Nucleus accumbens (tissue), 56 donors: ENCODE measurements around the gene GPNMB.
A peak's percentile ranks its signal among the peaks of the same experiment; 100 is the strongest.

ENCODE experiments used
- DNase-seq, 56 donors: peaks; one replicate each; lab custom pipeline; 2025; lab: John Stamatoyannopoulos, UW

The GPNMB gene

DNA sequence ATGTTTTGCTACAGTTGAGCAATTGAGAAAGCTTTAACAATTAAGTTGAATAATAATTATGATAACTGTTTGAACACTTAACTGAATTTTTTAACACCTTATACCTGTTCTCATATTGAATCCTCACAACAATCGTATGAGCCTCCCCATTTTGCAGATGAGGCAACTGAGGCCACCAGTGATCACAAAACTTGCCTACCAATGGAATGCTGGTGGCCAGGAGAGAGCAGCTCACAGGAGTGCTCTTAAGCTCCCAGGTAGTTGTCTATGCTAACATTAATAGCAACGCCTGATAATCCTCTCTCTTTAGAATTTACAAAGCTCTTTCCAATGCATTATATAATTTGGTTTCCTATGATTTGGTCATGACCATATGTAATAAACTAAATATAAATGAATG is 21.6 kb downstream of the GPNMB start:
- DNase-seq, result no peak

DNA sequence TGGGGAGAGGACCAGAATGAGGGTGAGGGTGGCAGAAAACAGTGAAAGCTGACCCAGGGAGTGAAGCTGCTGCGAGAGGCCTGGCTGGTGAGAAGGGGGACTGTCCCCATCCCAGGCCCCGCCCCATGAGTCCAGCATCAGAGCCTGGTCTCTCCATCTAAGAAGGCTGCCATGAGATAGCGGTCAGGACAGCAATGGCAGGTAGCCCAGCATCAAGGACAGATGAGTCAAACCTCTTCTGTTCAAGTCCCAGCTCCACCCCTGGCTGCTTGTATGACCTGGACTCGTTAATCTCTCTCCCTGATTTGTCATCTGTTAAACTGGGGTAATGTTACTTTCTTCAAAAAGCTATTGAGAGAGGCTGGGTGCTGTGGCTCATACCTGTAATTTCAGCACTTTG is 22.2 kb downstream of the GPNMB start:
- no peak for DNase-seq

DNA sequence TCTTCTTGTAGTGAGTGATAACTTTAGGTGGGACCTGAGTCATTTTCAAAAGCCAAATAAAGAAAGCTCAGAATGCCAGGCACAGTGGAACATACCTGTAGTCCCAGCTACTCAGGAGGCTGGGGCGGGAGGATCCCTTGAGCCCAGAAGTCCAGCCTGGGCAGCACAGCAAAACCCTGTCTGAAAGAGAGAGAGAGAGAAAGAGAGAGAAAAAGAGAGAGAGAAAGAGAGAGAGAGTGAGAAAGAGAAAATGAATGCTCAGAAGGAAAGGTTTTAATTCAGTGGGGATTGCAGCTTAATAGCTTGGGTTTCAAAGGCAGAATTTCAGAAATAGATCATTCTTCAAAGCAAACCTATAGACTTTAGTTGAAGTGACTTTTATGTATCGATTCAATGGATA is 25.7 kb downstream of the GPNMB start:
- no peak for DNase-seq

DNA sequence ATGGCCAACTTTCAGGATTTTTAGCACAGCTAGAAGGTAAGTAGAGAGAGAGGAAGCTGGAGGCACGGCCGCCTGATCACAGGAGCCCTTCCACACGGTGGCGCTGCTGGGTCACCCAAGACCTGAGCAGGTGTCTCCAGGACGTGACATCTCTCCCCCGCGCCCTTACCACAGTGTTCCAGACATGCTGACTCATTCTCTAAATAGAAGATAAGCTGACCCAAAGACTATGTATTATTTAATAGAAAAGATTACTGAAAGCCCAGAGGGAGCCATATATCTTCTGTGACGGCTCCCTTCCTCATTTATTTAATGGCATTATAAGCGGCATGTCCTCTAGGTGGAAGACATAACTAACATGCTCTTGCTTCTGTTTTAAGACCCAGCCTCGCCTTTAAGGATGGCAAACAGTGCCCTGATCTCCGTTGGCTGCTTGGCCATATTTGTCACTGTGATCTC is 26.6 kb downstream of the GPNMB start:
- peak in 32 of 56 donors; percentile 1 to 62 (median 14) for DNase-seq

DNA sequence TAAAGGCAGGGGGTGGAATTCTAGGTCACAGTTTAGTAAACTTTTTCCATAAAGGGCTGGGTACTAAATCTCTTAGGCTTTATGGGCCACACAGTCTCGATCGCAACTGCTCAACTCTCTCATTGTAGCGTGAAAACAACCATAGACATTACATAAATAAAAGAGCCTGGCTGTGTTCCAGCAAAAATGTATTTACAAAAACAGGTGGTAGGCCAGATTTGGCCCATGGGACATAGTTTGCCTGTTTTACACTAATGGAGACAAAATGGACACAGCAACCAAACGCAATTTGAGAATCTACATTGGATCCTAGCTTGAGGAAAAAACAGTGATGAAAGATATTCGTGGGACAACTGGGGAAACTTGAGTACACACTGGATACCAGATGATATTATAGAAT is 29.3 kb downstream of the GPNMB start:
- DNase-seq, result no peak

DNA sequence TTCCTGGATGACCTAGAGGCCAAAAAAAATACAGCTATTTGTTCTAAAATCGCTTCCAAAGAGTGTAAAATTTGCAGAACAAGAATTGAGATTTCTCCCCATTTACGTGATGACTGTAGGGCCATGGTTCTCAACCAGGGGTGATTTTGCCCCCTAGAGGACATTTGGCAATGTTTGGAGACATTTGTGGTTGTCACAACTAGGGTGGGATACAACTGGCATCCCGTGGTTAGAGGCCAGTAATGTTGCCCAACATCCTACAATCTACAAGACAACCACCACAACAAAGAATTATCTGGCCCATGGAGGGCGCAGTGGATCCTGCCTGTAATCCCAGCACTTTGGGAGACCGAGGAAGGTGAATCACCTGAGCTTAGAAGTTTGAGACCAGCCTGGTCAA is 29.8 kb downstream of the GPNMB start:
- no peak for DNase-seq

DNA sequence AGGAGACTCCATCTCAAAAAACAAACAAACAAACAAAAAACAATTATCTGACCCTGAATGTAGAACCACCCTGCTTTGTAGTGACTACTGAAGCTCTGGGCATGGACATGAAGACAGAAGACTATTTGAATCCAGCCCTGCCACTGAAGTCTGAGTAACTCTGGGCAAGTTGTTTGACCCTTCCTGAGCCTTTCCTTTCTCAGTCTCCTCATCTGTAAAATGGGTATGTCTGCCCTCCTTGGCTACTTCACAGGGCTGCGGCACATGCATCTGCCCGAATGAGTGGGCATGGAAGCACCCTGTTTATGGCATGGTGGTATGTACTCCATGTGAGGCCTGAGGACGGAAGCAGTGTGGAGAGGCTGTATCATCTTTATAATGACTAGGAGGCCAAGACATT is 30.4 kb downstream of the GPNMB start:
- DNase-seq, result no peak

DNA sequence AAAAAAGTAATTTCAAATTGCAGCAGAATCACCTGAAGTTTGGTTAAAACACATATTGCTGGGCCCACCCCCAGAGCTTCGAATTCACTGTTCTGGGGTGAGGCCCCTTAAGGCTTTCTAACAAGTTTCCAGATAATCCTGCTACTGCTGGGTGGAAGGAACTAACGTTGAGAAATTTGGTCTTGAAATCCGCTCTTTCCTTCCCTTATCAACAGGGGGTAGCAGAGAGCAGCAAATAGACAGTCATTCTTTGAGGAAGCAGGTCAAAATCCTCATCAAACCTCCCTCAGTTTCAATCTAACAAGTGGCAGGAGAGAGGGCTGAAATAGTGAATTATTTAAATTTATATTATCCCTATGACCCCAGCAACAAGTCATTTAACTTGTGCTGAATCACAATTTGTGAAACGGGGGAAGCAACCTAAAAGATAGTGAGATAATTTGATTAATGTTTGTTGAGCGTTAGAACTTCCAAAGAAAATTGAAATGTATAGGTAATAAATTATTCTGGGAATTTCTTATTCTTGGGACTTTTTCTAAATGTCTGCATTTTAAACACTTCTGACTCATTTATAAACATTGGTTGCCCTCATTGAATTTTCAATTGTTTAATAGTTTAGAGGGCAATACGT is 30.9 kb downstream of the GPNMB start:
- DNase-seq, result peak in 6 of 56 donors; percentile 0 to 3 (median 2)

DNA sequence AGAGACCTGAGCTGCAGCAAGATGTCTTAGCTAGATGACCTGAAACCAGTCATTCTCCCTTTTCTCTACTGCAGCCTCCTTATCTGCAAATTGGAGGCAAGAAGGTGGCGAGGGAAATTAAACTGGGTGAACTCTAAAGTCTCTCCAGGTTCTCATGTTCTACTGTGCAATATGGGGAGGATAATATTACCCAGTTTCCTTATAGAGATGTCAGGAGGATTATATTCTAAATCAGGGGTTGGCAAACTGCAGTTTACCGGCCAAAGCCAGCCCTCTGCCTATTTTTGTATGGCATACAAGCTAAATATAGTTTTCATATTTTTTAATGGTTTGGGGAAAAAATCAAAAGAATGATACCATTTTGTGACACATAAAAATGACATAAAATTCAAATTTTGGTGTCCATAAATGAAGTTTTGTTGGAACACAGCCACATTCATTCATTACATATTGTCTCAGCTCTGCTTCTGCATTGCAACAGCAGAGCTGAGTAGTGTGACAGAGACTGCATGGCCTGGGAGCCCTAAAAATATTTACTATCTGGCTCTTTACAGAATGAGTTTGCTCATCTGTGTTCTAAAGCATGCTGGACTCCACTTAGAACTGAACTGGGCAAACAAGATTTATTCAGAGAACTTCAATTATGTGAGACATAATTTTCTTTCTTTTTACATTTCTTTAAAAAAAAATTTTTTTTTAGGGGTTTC is 33.4 kb downstream of the GPNMB start:
- DNase-seq, result no peak

DNA sequence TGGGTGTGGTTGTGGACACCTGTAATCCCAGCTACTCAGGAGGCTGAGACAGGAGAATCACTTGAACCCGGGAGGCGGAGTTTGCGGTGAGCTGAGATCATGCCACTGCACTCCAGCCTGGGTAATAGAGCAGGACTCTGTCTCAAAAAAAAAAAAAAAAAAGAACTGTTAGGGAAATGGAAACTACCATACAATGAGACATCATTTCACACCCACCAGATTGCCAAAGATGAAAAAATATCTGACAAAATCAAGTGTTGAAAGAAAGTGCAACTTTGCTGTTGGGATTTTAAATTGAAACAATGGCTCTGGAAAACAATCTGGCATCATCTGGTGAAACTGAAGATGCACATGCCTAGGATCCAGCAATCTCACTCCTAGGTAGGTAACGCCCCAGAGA is 36.5 kb downstream of the GPNMB start:
- DNase-seq, result no peak

DNA sequence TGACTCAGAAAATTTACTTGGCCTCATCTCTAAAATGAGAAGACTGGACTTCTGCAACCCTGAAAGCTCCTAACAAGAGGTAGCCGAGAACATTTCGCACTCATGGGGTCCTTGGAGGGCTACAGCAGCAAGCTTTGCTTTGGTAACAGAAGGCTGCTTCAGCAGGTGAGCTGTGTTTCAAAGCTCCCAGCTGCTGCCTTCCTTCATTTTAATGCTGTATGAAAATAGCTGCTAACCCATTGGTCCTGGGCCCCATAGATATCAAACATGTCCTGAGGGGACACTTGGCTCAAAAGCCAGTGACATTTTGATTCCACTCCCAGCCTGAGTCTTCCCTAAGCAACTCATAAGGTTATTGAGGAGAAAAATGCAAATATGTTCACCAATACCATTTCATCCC is 38.3 kb downstream of the GPNMB start:
- DNase-seq, result no peak

DNA sequence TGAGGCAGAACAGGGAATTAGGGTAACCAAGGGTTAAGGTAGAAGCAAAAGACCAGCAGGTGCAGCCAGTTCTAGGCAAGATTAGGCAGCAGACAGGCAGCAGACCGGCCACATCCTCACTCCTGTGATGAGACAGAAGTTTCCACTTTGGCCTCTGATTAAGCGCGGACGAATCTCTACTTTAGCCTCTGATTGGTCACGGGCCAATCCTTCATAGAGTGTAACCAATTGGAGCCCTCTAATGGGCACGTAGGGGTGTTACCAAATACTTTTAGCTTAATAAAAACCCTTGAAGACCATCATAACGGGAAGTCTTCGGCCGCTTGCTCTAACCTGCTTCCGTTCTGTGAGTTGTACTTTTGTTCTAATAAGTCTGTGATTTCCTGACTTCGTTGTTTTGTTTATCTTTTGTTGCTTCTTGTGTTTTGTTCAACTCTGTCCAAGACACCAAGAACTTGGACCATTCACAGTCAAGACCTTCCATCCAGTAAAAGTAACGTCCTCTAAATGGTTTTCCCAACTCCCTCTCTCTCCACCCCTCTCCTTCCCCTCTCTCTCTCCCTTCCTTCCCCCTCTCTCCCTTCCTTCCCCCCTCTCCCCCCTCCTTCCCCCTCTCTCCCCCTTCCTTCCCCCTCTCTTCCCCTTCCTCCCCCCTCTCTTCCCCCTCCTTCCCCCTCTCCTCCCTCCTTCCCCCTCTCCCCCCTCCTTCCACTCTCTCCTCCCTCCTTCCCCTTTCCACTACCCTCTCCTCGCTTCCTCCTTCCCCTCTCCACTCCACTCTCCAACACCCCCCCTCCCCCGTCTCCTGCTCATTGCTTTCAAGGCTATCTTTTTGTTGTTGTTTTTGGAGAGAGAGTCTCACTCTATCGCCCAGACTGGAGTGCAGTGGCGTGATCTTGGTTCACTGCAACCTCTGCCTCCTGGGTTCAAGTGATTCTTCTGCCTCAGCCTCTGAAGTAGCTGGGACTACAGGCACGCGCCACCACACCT is 39.4 kb downstream of the GPNMB start:
- DNase-seq, result no peak

DNA sequence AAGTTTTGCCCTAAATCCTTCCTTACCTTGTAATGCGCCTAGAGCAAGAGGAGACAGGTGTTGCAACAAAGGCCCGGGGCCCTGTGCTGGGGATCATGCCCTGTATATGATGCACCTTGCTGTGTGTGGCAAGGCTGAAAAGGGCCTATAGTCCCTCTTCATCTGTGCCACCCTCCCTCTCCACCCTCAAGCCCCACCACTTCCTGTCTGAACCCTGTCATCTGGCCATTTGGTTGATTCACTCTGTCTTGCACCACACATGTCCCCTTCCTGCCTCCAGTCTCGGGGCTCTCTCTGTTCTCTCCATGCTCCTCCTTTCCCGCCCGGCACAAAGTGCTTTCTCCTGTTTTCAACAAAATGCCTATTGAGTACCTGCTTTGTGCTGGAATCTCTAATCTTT is 41.0 kb downstream of the GPNMB start:
- DNase-seq, result no peak

DNA sequence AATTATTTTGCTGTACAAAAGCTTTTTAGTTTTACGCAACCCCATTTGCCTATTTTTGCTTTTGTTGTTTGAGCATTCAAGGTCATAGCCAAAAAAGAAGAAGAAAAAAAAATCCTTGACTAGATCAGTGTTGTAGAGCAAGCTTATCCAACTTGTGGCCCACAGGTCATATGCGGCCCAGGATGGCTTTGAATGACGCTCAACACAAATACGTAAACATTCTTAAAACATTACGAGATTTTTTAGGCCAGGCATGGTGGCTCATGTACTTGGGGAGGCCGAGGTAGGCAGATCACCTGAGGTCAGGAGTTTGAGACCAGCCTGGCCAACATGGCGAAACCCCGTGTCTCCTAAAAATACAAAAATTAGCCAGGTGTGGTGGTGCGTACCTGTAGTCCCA is 44.4 kb downstream of the GPNMB start:
- DNase-seq, result no peak

DNA sequence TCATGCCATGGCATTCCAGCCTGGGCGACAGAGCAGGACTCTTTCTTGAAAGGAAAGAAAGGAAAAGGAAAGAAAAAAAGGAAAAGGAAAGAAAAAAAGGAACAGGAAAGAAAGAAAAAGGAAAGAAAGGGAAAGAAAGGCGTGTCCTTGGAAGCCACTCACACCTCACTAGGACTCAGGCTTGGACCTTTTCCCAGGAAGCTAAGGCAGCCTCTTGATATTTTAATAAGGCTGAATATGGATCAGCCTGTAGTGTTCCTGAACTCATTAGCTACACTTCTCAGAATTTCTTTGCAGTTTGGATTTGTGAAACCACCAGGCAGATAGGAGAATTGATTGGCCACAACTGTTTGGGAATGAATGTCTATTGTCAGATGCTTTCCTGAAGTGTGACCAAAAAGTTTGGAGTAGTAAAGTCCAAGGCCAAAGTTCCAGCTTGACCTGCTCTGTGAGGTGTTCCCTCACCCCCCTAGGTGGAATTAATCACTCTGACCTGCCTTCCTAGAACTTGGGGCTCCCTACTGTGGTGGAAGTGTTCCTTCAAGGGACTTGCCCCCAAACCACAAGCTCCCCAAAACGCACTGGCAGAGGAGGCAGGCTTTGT is 45.5 kb downstream of the GPNMB start:
- DNase-seq, result no peak

DNA sequence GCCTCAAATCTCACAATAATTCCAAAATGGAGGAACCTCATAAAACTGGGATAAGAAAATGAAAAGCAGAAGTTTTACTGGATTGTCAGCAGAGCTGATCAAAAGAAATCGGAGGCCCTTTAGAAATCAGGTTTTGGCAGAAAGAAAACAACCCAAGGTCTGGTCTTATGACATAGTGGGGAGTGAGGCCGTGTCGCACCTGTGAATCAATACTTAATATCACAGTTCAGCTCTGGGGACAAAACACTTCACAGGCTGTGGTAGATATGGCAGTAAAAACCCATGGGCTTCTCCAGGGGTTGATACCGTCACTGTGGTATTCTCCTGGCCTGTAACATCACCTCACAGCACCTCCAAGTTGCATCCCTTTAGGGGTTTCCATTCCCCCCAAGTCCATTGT is 46.0 kb downstream of the GPNMB start:
- no peak for DNase-seq

DNA sequence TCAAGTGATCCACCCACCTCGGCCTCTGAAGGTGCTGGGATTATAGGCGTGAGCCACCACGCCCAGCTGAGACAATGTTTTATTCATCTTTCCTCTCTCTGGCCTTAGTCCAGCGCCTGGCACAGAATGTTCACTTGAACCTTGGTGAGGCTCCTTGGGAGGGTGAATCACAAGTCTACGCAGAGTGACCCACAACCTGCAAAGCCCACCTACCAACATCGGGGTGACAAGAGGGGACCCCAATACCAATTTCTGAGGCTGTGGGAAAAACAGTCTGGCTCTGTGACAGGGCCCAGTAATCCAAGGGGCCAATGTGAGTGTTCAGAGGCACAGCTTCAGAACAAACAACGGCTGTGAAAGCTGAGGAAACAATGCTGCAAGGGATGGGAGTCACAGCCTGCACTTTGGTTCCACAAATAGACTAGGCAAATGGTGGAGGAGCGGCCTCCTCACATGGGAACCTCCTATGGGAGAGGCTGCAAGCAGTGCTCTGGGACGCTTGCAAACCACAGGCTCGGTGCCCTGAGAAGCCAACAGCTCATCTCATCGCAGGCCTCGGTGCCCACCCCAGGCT is 47.0 kb downstream of the GPNMB start:
- no peak for DNase-seq

DNA sequence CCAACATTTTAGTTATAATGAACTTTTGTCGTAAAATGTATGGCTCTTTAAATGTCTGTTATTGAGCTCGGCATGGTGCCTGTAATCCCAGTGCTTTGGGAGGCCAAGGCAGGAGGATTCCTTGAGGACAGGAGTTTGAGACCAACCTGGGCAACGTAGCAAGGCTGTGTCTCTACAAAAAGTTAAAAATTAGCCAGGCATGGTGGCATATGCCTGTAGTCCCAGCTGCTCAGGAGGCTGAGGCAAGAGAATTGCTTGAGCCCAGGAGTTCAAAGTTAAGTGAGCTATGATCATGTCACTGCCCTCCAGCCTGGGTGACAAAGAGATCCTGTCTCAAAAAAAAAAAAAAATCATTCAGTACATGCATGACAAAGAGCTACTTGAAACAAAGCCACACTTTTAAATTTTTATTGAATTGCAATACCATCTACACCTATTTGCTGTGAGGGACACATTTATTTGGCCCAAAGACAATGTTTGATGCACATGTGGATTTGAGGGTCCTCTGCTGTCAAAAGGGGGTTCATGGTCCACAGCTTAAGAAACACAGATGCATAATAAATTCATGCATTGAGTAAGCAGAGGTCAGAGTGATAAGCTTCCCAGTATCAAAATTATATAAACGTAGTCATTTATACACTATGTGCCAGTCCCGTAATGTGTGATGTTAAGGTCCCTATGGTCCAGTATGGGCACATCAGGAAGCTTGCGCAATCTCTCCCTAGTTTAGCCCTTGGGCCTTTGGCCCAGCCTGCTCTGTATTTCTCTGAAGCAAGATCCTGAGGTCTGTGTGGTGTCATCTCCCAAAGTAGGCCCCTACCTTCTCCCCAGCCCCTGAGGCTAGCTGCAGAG is 48.2 kb downstream of the GPNMB start:
- no peak for DNase-seq

DNA sequence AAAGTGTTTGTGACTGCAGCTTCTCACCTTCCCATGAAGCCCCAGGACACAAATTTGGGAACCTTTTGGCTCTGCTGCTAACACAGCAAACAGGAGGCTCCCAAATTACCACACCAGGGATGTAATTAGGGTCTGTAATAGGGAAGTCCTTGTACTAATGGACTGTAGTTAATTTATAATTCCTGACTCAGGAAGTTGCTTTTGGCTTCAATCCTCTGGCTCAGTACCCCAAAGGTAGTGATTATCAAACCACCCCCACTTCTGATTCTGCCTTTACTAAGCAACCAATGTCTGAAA is 48.8 kb downstream of the GPNMB start:
- DNase-seq, result no peak
